ENCODE measurements around the gene RANBP9. TPM values are rescaled to one million over a fixed set of nuclear protein-coding genes. Genes with fewer than 3 reads are reported as not detected.

Gene RANBP9
- total RNA-seq, 1 experiment from 2014 or later = 44.5 TPM

DNA sequence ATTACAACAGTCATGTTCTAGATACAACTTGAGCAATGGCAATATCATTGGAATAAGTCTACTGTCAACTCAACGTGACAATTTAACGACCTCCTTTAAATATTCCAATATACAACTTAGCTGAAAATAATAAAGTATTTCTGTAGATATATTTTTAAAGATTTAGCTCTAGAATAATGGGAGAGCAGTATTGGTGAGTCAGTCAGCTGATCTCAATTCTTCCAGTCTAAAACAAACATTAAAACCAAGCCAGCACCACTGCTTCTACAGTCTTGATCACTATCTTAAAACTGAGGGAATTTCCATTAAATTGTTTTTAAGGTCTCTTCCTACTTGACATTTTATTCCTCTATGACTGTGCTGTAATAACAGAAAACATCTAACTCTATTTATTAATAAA lies 58.3 kb downstream of the RANBP9 start:
- H3K9me3 ChIP-seq (ENCODE audit: control insufficient read depth, insufficient read depth, low read depth, low read length) = no peaks in the 10 kb centered on the region
- no peak overlapping the region for H3K4me3 ChIP-seq (ENCODE audit: low read depth in 2 of 2, low read length in 2 of 2)
- no peaks in the 10 kb centered on the region for H3K27me3 ChIP-seq (ENCODE audit: control insufficient read depth, insufficient read depth, low read length)
- in situ Hi-C loops (cut with HindIII; ENCODE audit: low pct_unique_long_range_greater_than_20kb, low sequenced_read_pairs) (no loop called here), intact Hi-C loops (cut with micrococcal nuclease; ENCODE audit: unreplicated experiment) (loop anchor here (10.0 kb wide), 1 partner anchor 52 kb away; no protein-coding TSS in a partner anchor)
- H3K36me3 ChIP-seq (ENCODE audit: control insufficient read depth, insufficient read depth, low read length) = no peaks in the 10 kb centered on the region; the same call in 1 of the 2 replicates
- DNase-seq (ENCODE audit: low read depth, low spot score) (no peak), ATAC-seq (no peak)
- BruUV-seq (replicated peaks) = no TSS peak
- ChIA-PET CTCF (no interaction called here), POLR2A (interaction anchor here (0.6 kb wide), 1 partner anchor 1050 kb away, joined by 3 read pairs; no protein-coding TSS in a partner anchor)
- H3K4me1 ChIP-seq (ENCODE audit: control insufficient read depth, insufficient read depth, low read length) = no peaks in the 10 kb centered on the region; the same call in 1 of the 2 replicates
- TF ChIP-seq TCF7L2 (IDR thresholded peaks at IDR 0.05; ENCODE audit: low read depth, low read length) = no peak
- no peak overlapping the region; the same call in 1 of the 2 replicates for H3K27ac ChIP-seq (ENCODE audit: low read length)

DNA sequence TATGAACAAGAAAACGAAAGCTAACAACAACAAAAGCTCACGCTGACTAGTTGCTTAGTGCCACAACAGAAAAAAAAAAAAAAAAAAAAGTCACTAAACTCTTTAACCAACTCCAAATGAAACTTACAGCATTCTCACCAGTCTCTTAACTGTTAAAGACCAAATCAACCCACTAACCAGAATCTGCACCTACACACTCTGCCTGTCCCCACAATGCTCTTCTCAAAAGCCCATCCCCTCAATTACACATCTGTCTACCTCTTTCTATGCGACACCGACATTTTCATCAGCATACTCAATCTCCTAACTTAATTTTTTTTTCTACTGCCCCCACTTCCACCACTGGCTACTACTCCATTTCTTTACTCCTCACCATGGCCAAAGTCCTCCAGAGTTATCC lies 62.2 kb downstream of the RANBP9 start:
- Histone ChIP-seq H3K9me3 (ENCODE audit: control insufficient read depth, insufficient read depth, low read depth, low read length) (no peaks in the 10 kb centered on the region), H3K27me3 (ENCODE audit: control insufficient read depth, insufficient read depth, low read length) (no peaks in the 10 kb centered on the region), H3K27ac (ENCODE audit: low read length) (no peak overlapping the region), H3K4me1 (ENCODE audit: control insufficient read depth, insufficient read depth, low read length) (no peaks in the 10 kb centered on the region; the same call in 1 of the 2 replicates), H3K4me3 (ENCODE audit: low read depth in 2 of 2, low read length in 2 of 2) (no peak overlapping the region), H3K36me3 (ENCODE audit: control insufficient read depth, insufficient read depth, low read length) (no peaks in the 10 kb centered on the region)
- ATAC-seq = no peak
- intact Hi-C loops (cut with micrococcal nuclease; ENCODE audit: unreplicated experiment) = no loop called here
- ChIA-PET POLR2A (interaction anchor here (0.7 kb wide), 1 partner anchor 100 kb away, joined by 13 read pairs; no protein-coding TSS in a partner anchor), CTCF (interaction anchor here (0.7 kb wide), 1 partner anchor 15 kb away, joined by 10 read pairs; no protein-coding TSS in a partner anchor)
- TF ChIP-seq POLR2AphosphoS5 (IDR thresholded peaks at IDR 0.05; ENCODE audit: low read depth, low read length) = no peak
- TF ChIP-seq, protein P1, sequence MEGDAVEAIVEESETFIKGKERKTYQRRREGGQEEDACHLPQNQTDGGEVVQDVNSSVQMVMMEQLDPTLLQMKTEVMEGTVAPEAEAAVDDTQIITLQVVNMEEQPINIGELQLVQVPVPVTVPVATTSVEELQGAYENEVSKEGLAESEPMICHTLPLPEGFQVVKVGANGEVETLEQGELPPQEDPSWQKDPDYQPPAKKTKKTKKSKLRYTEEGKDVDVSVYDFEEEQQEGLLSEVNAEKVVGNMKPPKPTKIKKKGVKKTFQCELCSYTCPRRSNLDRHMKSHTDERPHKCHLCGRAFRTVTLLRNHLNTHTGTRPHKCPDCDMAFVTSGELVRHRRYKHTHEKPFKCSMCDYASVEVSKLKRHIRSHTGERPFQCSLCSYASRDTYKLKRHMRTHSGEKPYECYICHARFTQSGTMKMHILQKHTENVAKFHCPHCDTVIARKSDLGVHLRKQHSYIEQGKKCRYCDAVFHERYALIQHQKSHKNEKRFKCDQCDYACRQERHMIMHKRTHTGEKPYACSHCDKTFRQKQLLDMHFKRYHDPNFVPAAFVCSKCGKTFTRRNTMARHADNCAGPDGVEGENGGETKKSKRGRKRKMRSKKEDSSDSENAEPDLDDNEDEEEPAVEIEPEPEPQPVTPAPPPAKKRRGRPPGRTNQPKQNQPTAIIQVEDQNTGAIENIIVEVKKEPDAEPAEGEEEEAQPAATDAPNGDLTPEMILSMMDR (IDR thresholded peaks at IDR 0.05) = no peak
- no peak for TF ChIP-seq SIN3A (IDR thresholded peaks at IDR 0.05; ENCODE audit: borderline replicate concordance, insufficient read depth, low read depth, low read length)
- no peak for TF ChIP-seq TCF7L2 (IDR thresholded peaks at IDR 0.05; ENCODE audit: low read depth, low read length)
- TF ChIP-seq, protein P2, sequence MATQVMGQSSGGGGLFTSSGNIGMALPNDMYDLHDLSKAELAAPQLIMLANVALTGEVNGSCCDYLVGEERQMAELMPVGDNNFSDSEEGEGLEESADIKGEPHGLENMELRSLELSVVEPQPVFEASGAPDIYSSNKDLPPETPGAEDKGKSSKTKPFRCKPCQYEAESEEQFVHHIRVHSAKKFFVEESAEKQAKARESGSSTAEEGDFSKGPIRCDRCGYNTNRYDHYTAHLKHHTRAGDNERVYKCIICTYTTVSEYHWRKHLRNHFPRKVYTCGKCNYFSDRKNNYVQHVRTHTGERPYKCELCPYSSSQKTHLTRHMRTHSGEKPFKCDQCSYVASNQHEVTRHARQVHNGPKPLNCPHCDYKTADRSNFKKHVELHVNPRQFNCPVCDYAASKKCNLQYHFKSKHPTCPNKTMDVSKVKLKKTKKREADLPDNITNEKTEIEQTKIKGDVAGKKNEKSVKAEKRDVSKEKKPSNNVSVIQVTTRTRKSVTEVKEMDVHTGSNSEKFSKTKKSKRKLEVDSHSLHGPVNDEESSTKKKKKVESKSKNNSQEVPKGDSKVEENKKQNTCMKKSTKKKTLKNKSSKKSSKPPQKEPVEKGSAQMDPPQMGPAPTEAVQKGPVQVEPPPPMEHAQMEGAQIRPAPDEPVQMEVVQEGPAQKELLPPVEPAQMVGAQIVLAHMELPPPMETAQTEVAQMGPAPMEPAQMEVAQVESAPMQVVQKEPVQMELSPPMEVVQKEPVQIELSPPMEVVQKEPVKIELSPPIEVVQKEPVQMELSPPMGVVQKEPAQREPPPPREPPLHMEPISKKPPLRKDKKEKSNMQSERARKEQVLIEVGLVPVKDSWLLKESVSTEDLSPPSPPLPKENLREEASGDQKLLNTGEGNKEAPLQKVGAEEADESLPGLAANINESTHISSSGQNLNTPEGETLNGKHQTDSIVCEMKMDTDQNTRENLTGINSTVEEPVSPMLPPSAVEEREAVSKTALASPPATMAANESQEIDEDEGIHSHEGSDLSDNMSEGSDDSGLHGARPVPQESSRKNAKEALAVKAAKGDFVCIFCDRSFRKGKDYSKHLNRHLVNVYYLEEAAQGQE (IDR thresholded peaks at IDR 0.05; ENCODE audit: insufficient read depth in 1 of 2, low read depth in 2 of 2, low read length in 1 of 2) = no peak
- no TSS peak for BruUV-seq (replicated peaks)
- no peak for DNase-seq (ENCODE audit: low read depth, low spot score)
- in situ Hi-C loops (cut with HindIII; ENCODE audit: low pct_unique_long_range_greater_than_20kb, low sequenced_read_pairs) = no loop called here

DNA sequence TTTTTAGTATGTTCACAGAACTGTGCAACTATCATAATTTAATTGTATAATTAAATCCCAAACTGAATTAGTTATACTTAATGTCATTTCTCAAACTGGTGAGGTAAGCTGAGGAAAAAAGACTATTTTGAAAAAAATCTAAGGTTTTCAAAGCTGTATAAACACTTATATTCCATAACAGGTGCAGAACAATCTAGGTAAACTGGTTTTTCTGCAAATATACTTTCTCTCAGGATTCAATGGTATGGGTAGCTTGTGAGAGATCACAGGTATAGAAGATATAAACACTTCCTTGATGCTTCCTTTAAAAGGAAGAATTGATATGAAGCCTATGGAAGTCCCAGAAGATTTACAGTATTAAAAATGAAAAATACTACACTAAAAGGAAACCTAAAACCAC lies 62.8 kb downstream of the RANBP9 start:
- no peak overlapping the region for H3K27ac ChIP-seq (ENCODE audit: low read length)
- intact Hi-C loops (cut with micrococcal nuclease; ENCODE audit: unreplicated experiment) (no loop called here), in situ Hi-C loops (cut with HindIII; ENCODE audit: low pct_unique_long_range_greater_than_20kb, low sequenced_read_pairs) (no loop called here)
- ChIA-PET CTCF (interaction anchor here (0.7 kb wide), 1 partner anchor 14 kb away, joined by 10 read pairs; no protein-coding TSS in a partner anchor), POLR2A (interaction anchor here (0.7 kb wide), 1 partner anchor 101 kb away, joined by 13 read pairs; no protein-coding TSS in a partner anchor)
- no peak for ATAC-seq
- no peaks in the 10 kb centered on the region for H3K36me3 ChIP-seq (ENCODE audit: control insufficient read depth, insufficient read depth, low read length)
- H3K27me3 ChIP-seq (ENCODE audit: control insufficient read depth, insufficient read depth, low read length) = no peaks in the 10 kb centered on the region
- BruUV-seq (replicated peaks) = no TSS peak
- H3K4me1 ChIP-seq (ENCODE audit: control insufficient read depth, insufficient read depth, low read length) = no peaks in the 10 kb centered on the region; the same call in 1 of the 2 replicates
- no peak for DNase-seq (ENCODE audit: low read depth, low spot score)
- no peaks in the 10 kb centered on the region for H3K9me3 ChIP-seq (ENCODE audit: control insufficient read depth, insufficient read depth, low read depth, low read length)
- H3K4me3 ChIP-seq (ENCODE audit: low read depth in 2 of 2, low read length in 2 of 2) = no peak overlapping the region
- no peak for TF ChIP-seq TCF7L2 (IDR thresholded peaks at IDR 0.05; ENCODE audit: low read depth, low read length)
- no peak for TF ChIP-seq POLR2AphosphoS5 (IDR thresholded peaks at IDR 0.05; ENCODE audit: low read depth, low read length)
- TF ChIP-seq SIN3A (IDR thresholded peaks at IDR 0.05; ENCODE audit: borderline replicate concordance, insufficient read depth, low read depth, low read length) = no peak

Measured in Panc1 (cell line).